ENCODE data around the gene ABHD12.

DNA sequence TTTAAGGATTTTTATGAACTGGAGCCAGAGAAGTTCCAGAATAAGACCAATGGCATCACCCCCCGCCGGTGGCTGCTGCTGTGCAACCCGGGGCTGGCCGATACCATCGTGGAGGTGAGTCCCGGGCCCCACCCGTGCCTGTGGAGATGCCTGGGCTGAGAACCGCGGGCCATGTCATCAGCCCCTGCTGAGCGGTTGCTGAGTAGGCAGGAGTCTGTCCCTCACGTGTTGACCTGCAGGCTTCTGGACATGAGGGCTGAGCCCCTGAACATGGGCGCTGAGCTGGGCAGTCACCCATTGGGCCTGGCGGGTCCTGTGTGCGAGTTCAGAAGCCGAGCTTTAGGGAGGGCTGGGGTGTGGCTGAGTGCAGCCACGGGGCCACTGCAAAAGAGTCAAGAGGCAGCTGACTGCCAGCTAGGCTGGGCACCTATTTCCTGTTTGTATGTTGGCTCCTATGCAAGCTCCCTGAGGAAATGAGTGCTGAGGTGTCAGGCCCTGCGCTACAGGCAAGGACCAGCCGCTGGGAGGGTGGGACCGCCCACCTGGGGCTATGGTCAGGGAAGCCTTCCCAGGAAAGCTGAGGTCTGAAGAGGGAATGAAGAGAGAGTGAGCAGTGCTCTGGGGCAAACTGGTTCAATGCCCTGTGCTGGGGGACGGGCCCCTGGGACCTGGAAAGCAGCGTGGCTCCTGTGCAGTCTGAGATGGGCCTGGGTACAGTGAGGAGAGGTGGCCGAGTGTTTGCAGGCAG is 108.4 kb downstream of the ABHD12 start:
- TF ChIP-seq, protein P1, sequence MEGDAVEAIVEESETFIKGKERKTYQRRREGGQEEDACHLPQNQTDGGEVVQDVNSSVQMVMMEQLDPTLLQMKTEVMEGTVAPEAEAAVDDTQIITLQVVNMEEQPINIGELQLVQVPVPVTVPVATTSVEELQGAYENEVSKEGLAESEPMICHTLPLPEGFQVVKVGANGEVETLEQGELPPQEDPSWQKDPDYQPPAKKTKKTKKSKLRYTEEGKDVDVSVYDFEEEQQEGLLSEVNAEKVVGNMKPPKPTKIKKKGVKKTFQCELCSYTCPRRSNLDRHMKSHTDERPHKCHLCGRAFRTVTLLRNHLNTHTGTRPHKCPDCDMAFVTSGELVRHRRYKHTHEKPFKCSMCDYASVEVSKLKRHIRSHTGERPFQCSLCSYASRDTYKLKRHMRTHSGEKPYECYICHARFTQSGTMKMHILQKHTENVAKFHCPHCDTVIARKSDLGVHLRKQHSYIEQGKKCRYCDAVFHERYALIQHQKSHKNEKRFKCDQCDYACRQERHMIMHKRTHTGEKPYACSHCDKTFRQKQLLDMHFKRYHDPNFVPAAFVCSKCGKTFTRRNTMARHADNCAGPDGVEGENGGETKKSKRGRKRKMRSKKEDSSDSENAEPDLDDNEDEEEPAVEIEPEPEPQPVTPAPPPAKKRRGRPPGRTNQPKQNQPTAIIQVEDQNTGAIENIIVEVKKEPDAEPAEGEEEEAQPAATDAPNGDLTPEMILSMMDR (IDR thresholded peaks at IDR 0.05; ENCODE audit: poor library complexity), result no peak
- no peak for TF ChIP-seq EZH2 (IDR thresholded peaks at IDR 0.05; ENCODE audit: borderline replicate concordance)
